Measurements from ENCODE around the gene CPED1. TPM values are rescaled to one million over a fixed set of nuclear protein-coding genes. Genes with fewer than 3 reads are reported as not detected.
A peak's percentile ranks its signal among the peaks of the same experiment; 100 is the strongest.

Gene CPED1
- total and polyA plus RNA-seq, 2 donors (not counting 1 experiment from before 2014, with no cell fraction given), result 70.2 to 196 TPM

- H3K9me3 ChIP-seq (ENCODE audit: control insufficient read depth, insufficient read depth, low read depth, low read length), result no peaks in the 10 kb centered on the region
- H3K4me1 ChIP-seq (ENCODE audit: control insufficient read depth, extremely low read depth, insufficient read depth, low read length), result no peaks in the 10 kb centered on the region
- no peaks in the 10 kb centered on the region for H3K79me2 ChIP-seq (ENCODE audit: control insufficient read depth, insufficient read depth, low read length)
- H3K36me3 ChIP-seq (ENCODE audit: control insufficient read depth, insufficient read depth, low read length), result no peaks in the 10 kb centered on the region
- no peaks in the 10 kb centered on the region for H3K27me3 ChIP-seq (ENCODE audit: control insufficient read depth, insufficient read depth, low read length)
- no peak overlapping the region for H3K4me2 ChIP-seq (ENCODE audit: extremely low read depth, insufficient read depth, low read length)
- no peak overlapping the region for H2AFZ ChIP-seq (ENCODE audit: low read length)
- H3K4me3 ChIP-seq (replicated peaks in 1 of 4; ENCODE audit: control extremely low read depth in 1 of 4, insufficient read depth in 1 of 4, low read depth in 3 of 4, low read length in 4 of 4), result no peak overlapping the region
- no peak for TF ChIP-seq EZH2 (IDR thresholded peaks at IDR 0.05; ENCODE audit: low read length, missing control alignments)
- TF ChIP-seq CTCF (conservative IDR thresholded peaks at IDR 0.05 in 1 of 2, IDR thresholded peaks at IDR 0.05 in 1 of 2; ENCODE audit: low read depth in 1 of 2, low read length in 2 of 2), result peak; percentile 14 to 22
- no peaks in the 10 kb centered on the region for H4K20me1 ChIP-seq (ENCODE audit: control insufficient read depth, extremely low read depth, insufficient read depth, low read length)
- no peak overlapping the region for H3K9ac ChIP-seq (ENCODE audit: insufficient read depth, low read length)
- peak in 1 of 2 donors; percentile 51 for DNase-seq (ENCODE audit: low read depth in 2 of 2)
- no peak overlapping the region for H3K27ac ChIP-seq (ENCODE audit: insufficient read depth, low read length)
Observed at GRCh38 chr7:121337398-121337797, 348.9 kb downstream of the CPED1 start.

DNA sequence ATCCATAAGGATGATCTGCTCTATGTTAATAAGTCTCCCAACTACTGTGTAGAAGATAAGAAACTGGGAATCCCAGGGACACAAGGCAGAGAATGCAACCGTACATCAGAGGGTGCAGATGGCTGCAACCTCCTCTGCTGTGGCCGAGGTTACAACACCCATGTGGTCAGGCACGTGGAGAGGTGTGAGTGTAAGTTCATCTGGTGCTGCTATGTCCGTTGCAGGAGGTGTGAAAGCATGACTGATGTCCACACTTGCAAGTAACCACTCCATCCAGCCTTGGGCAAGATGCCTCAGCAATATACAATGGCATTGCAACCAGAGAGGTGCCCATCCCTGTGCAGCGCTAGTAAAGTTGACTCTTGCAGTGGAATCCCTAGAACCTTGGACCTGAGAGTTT is 350.6 kb downstream of the CPED1 start:
- Histone ChIP-seq H3K4me1 (ENCODE audit: control insufficient read depth, extremely low read depth, insufficient read depth, low read length) (no peaks in the 10 kb centered on the region), H4K20me1 (ENCODE audit: control insufficient read depth, extremely low read depth, insufficient read depth, low read length) (no peaks in the 10 kb centered on the region)

GRCh38 chr7:121341933-121342332 is 353.4 kb downstream of the CPED1 start:
- no peaks in the 10 kb centered on the region for H3K27me3 ChIP-seq (ENCODE audit: control insufficient read depth, insufficient read depth, low read length)
- no peaks in the 10 kb centered on the region for H3K4me1 ChIP-seq (ENCODE audit: control insufficient read depth, extremely low read depth, insufficient read depth, low read length)
- H3K79me2 ChIP-seq (ENCODE audit: control insufficient read depth, insufficient read depth, low read length), result no peaks in the 10 kb centered on the region
- H2AFZ ChIP-seq (ENCODE audit: low read length), result no peak overlapping the region
- H3K36me3 ChIP-seq (ENCODE audit: control insufficient read depth, insufficient read depth, low read length), result no peaks in the 10 kb centered on the region
- no peak overlapping the region for H3K27ac ChIP-seq (ENCODE audit: insufficient read depth, low read length)
- H3K4me3 ChIP-seq (replicated peaks in 1 of 4; ENCODE audit: control extremely low read depth in 1 of 4, insufficient read depth in 1 of 4, low read depth in 3 of 4, low read length in 4 of 4), result no peak overlapping the region
- no peak overlapping the region for H3K4me2 ChIP-seq (ENCODE audit: extremely low read depth, insufficient read depth, low read length)
- H4K20me1 ChIP-seq (ENCODE audit: control insufficient read depth, extremely low read depth, insufficient read depth, low read length), result no peaks in the 10 kb centered on the region
- no peak for DNase-seq (ENCODE audit: low read depth in 2 of 2)
- H3K9ac ChIP-seq (ENCODE audit: insufficient read depth, low read length), result no peak overlapping the region
- TF ChIP-seq CTCF (conservative IDR thresholded peaks at IDR 0.05 in 1 of 2, IDR thresholded peaks at IDR 0.05 in 1 of 2; ENCODE audit: low read depth in 1 of 2, low read length in 2 of 2) (no peak), EZH2 (IDR thresholded peaks at IDR 0.05; ENCODE audit: low read length, missing control alignments) (no peak)
- no peaks in the 10 kb centered on the region for H3K9me3 ChIP-seq (ENCODE audit: control insufficient read depth, insufficient read depth, low read depth, low read length)

More for the DNA sequence above, 350.6 kb downstream of the CPED1 start:
- H3K27me3 ChIP-seq (ENCODE audit: control insufficient read depth, insufficient read depth, low read length), result no peaks in the 10 kb centered on the region
- H3K79me2 ChIP-seq (ENCODE audit: control insufficient read depth, insufficient read depth, low read length), result no peaks in the 10 kb centered on the region
- H3K27ac ChIP-seq (ENCODE audit: insufficient read depth, low read length), result no peak overlapping the region
- H3K4me2 ChIP-seq (ENCODE audit: extremely low read depth, insufficient read depth, low read length), result no peak overlapping the region
- no peak overlapping the region for H2AFZ ChIP-seq (ENCODE audit: low read length)
- DNase-seq (ENCODE audit: low read depth in 2 of 2), result no peak
- no peak overlapping the region for H3K9ac ChIP-seq (ENCODE audit: insufficient read depth, low read length)
- no peak overlapping the region for H3K4me3 ChIP-seq (replicated peaks in 1 of 4; ENCODE audit: control extremely low read depth in 1 of 4, insufficient read depth in 1 of 4, low read depth in 3 of 4, low read length in 4 of 4)
- no peaks in the 10 kb centered on the region for H3K9me3 ChIP-seq (ENCODE audit: control insufficient read depth, insufficient read depth, low read depth, low read length)
- TF ChIP-seq EZH2 (IDR thresholded peaks at IDR 0.05; ENCODE audit: low read length, missing control alignments) (no peak), CTCF (conservative IDR thresholded peaks at IDR 0.05 in 1 of 2, IDR thresholded peaks at IDR 0.05 in 1 of 2; ENCODE audit: low read depth in 1 of 2, low read length in 2 of 2) (no peak)
- H3K36me3 ChIP-seq (ENCODE audit: control insufficient read depth, insufficient read depth, low read length), result no peaks in the 10 kb centered on the region

All from fibroblast of lung (primary cell).